KG1 (cell line): ENCODE data around the gene CNOT9.

Source experiments
- DNase-seq: peaks from one replicate; lab custom pipeline; 2025; lab: John Stamatoyannopoulos, UW

Gene CNOT9

GRCh38 chr2:218577482-218578220, 9.0 kb downstream of the CNOT9 start:
- DNase-seq = no peak

- no peak for DNase-seq
Measured at GRCh38 chr2:218578272-218578877, 9.7 kb downstream of the CNOT9 start.

DNA sequence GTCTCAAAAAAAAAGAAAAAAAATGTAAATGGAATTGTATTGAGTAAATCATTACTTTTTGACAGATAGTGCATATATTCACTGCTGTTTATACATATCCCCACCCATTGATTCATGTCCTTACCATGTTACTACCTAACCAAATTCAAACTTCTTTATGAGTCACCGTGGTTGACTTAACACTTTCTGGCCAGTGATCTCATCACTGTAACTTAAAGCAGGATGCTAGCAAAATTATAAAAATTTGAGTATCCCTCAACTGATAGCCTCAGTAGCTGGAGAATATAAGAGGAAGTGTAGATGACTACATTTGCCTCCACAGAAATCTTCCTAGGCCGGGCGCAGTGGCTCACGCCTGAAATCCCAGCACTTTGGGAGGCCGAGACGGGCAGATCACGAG, 13.4 kb downstream of the CNOT9 start:
- no peak for DNase-seq

DNA sequence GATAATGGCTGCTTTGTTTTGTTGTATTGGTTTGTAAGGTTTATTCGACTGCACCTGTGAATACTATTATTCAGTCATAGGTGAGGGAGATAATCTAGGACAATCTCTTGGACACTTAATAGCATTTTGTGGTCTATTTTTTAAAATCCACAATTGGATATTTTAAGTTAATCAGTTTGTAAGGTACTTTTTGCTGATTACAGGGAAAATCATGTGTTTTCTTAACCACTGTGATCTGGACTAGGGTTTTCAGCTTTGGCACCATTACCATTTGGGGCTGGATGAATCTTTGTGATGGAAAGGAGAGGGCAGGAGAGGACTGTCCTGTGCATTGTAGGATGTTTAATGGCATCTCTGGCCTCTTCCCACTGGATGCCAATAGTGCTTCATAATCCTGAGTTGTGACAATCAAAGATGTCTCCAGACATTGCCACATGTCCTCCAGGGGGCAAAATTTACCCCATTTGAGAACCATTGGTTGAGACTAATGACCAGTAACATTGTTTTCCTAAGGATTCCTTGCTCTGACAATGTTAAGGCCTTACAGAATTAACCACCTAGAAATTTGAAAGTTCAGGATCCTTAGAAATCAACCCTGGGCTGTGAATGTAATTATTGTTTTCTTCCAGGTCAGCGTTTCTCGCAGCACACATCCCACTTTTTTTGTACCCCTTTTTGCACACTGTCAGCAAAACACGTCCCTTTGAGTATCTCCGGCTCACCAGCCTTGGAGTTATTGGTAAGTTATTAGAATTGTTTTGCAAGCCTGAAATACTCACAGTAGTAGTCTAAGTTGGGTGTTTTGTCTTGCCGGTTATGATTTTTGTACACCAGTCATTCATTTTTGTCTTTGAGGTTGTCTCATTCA, 15.6 kb downstream of the CNOT9 start:
- no peak for DNase-seq

DNA sequence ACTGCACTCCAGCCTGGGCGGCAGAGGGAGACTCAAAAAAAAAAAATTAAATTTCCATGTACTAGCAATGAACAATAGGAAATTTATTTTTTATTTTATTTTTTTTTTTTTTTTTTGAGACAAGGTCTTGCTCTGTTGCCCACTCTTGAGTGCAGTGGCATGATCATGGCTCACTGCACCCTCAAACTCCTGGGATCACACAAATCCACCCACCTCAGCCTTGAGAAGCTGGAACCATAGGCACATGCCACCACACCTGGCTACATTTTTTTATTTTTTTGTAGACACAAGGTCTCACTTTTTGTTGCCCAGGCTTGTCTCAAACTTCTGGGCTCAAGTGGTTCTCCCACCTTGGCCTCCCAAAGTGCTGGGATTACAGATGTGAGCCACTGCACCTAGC, 16.9 kb downstream of the CNOT9 start:
- DNase-seq = no peak

- no peak for DNase-seq
Measured at GRCh38 chr2:218605432-218605831, 36.8 kb downstream of the CNOT9 start.

DNA sequence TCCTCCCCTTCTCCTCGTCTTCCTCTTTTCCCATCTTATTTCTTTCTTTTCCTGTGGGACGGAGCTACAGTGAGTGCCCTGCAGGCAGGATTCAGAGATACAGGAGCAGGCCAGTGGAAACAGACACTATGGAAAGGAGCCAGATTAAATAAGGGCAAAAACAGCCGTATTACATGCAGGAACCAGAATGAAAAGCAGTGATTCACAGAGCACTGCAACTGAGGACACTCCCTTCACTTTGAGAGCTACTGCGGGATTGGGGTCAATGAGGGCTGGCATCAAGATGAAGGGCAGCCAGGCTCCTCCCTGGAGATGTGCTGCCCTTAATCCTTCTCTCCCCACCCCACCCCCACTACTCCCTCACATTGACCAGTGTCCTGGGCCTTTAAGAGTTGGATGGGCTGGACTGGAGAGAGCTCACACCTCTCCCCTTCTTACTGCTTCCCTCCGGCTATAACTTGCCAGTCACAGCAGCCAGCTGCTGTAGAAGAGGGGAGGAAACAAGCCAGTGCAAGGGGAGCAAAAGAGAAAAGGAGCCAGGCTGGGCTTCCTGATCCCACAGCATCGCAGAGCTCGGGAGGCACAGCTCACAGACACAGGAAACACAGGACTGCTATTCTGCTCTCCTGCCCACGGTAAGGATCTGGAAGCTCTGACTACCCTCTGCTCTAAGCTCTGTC, 38.9 kb downstream of the CNOT9 start, which contains the start of gene PLCD4:
Gene PLCD4 (plus strand): TSS at position 464 of the 680 bp plus-strand sequence. CDS start 7,841 bp downstream, outside the sequence.
- DNase-seq = no peak

DNA sequence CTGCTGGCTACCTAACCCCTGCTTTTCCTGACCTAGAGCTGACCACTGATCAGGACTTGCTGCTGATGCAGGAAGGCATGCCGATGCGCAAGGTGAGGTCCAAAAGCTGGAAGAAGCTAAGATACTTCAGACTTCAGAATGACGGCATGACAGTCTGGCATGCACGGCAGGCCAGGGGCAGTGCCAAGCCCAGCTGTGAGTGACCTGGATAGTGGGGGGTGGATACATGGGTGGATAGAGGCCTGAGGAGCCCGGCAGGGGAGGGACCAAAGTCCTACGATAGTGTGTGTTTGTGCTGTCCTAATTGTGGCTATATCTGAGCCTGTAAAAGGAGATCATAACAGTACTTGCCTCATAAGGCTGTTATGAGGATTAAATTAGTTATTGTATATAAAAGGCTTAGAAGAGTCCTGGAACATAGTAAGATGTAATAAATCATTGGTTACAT, 47.3 kb downstream of the CNOT9 start:
- DNase-seq = no peak

GRCh38 chr2:218618102-218618860, 49.6 kb downstream of the CNOT9 start:
- no peak for DNase-seq

DNA sequence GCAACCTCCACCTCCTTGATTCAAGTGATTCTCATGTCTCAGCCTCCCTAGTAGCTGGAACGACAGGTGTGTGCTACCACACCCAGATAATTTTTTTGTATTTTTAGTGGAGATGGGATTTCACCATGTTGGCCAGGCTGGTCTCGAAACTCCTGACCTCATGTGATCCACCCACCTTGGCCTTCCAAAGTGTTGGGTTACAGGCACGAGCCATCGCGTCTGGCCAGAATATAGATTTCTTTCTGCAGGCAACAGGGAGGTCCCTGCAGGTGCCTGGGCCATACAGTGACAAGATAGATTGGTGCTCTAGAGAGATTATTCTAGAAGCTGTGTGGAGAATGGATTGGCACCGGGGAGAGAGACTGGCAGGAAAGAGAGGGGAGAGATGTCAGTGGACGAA, 52.4 kb downstream of the CNOT9 start:
- no peak for DNase-seq

DNA sequence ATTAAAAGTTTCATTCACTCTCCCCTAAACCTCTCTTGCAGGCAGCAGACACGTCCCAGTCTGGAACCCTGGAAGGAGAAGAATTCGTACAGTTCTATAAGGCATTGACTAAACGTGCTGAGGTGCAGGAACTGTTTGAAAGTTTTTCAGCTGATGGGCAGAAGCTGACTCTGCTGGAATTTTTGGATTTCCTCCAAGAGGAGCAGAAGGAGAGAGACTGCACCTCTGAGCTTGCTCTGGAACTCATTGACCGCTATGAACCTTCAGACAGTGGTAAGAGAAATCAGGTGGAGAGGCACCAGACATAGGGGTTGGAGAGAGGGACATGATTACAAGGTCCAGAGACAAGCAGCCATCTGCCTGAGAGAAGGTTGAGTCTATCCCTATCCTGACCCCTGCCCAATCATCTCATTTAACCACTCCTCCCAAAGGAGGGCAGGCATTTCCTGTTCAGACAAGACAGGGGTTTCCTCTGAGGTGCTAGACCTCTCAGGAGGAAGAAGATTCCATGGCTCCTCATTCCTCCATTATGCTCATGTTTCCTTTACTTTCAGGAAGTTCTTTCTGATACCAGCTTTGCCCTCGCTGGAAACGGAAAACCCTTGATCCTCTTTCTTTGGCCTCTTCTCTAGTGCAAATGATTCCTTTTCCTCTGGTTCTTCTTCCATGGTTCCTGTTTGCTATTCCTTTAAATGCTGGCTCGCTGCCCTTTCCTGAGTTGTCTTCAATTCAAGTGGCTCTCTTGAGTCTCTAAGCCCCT, 54.1 kb downstream of the CNOT9 start:
- no peak for DNase-seq

- no peak for DNase-seq
Measured at GRCh38 chr2:218623366-218623705, 54.7 kb downstream of the CNOT9 start.

- no peak for DNase-seq
Measured at GRCh38 chr2:218626369-218626768, 57.7 kb downstream of the CNOT9 start.

- DNase-seq = no peak
Measured at GRCh38 chr2:218627939-218628338, 59.3 kb downstream of the CNOT9 start.

DNA sequence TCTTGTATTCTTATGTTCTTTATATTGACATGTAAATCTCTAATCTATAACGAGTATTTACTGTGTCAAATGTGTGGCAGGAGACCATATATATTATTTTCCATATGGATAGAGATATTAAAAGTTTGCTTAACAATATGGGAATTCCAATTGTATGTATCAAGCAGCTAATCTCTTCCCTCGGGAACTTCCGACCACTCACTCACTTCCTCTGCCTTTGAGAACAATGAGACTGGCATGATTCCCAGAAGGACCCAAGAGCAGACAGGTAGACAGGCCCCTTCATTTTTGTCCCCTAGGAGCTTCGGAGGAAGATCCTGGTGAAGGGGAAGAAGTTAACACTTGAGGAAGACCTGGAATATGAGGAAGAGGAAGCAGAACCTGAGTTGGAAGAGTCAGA, 63.2 kb downstream of the CNOT9 start:
- no peak for DNase-seq

DNA sequence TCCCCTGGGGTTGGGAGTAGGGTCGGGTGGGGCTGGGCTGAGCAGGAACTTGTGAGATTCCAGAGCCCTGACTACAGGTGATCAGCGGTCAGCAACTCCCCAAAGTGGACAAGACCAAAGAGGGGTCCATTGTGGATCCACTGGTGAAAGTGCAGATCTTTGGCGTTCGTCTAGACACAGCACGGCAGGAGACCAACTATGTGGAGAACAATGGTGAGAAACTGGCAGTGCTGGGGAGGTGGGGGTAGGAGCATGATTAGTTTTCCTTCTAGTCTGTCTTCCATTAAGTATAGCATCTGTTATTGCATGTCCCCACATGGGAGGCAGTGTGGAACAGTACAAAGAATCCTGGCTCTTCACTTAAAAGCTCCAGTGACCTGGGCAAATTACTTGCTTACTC, 67.1 kb downstream of the CNOT9 start:
- no peak for DNase-seq

DNA sequence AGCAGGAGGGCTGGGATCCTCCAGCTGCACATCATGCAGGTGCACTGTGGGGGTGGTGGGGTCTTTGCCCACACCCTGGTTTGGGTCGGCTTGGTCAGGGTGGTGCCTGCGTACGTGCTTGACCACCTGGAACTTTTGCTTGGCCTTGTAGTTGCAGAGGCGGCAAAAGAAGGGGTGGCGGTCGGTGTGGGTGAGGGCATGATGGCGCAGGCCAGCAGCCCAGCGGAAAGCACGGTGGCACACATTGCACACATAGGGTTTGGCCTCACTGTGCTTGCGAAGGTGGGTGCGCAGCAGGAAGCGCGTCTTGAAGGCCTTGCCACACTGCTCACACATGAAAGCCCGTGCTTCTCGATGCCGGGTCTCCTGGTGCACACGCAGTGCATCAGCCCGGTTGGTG, 69.7 kb downstream of the CNOT9 start:
- no peak for DNase-seq

DNA sequence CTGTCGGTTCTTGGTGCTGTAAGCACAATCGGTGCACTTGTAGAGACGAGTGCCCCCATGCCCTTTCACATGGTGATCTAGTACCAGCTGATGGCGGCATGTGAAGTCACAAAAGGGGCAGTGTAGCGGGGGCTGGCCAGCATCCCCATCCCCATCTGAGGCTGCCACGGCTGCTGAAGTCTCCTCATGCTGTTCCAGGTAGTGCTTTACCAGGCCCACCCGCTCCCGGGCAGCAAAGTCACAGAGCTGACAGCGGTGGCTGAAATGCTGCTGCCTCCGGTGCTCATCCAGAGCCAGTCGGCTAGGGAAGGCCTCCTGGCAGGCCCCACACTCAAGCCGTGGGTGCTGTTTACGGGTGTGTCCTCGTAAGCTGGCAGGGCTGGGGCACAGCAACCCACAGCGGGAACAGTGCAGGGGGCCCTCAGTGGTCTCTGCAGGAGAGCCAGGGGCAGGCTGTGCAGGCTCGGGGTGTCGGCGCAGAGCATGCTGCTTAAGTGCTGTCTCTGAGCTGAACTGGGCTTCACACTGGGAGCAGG, 73.5 kb downstream of the CNOT9 start:
- DNase-seq = no peak

DNA sequence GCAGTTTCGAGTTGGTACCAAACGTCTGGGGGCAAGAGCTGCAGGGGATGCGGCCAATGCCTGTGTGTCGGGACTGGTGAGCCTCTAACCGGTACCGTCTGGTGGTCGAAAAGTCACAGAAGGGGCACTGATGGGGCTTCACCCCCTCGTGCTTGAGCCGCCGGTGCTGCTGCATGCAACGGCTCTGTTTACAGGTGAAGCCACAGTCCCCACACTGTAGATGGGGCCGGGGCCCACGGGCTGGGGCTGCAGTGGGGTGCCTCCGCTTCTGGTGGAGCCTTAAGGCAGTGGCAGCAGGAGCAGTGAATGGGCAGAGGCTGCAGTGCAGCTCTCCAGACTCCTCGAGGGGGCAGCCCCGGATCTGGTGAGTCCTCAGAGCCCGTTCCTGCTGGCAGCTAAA, 74.1 kb downstream of the CNOT9 start:
- no peak for DNase-seq

GRCh38 chr2:218643751-218644310, 75.2 kb downstream of the CNOT9 start:
- no peak for DNase-seq
